Measurements from ENCODE around the gene EPN2. TPM values are rescaled to one million over a fixed set of nuclear protein-coding genes. Genes with fewer than 3 reads are reported as not detected.

EPN2 gene
- total RNA-seq, 1 experiment from 2014 or later: 57.8 TPM

DNA sequence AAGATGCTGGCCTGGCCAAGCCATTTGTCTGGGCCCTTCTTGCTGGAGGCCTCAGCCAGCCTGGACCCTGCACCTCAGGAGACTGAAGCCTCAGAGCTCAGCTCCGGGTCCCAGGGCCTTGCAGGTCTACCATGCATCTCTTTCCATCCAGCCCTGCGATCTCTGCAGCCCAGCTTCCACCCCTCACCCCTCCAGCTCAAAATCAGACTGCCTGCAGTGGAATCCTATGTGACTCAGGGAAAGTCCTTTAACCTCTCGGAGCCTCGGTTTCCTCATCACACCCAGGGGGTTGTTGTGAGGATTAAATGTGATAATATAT, 128.3 kb downstream of the EPN2 start:
- no peak overlapping the region for H2AK5ac ChIP-seq (ENCODE audit: insufficient read length, low read length)
- Mint-ChIP-seq H3K27me3 (ENCODE audit: low read depth) (peaks cover 5% of the 10 kb centered on the region; the same call in 1 of the 2 replicates), H3K36me3 (ENCODE audit: insufficient read depth in 1 of 3, low read depth in 3 of 3) (peaks cover 0 to 8% (median 7%) of the 10 kb centered on the region in 3 experiments; a peak in 4 of 7 replicates), H3K27ac (no peak overlapping the region; a peak in 1 of 7 replicates), H3K9me3 (no peaks in the 10 kb centered on the region; a peak in 1 of 5 replicates), H3K4me3 (no peak overlapping the region), H3K4me1 (peaks cover 22 to 30% of the 10 kb centered on the region in 2 experiments)
- no peaks in the 10 kb centered on the region for H3K79me1 ChIP-seq (ENCODE audit: insufficient read depth, low read depth, low read length, poor library complexity, severe bottlenecking)
- no peak overlapping the region for H3K18ac ChIP-seq (ENCODE audit: insufficient read length, low read depth, low read length)
- no peaks in the 10 kb centered on the region for H3K9me3 ChIP-seq (ENCODE audit: control insufficient read depth, low read depth, low read length)
- H2BK20ac ChIP-seq (ENCODE audit: low read depth, low read length, poor library complexity, severe bottlenecking): no peak overlapping the region
- H3K4me2 ChIP-seq (ENCODE audit: insufficient read depth, insufficient read length, low read length): no peak overlapping the region
- TF ChIP-seq, protein P1, sequence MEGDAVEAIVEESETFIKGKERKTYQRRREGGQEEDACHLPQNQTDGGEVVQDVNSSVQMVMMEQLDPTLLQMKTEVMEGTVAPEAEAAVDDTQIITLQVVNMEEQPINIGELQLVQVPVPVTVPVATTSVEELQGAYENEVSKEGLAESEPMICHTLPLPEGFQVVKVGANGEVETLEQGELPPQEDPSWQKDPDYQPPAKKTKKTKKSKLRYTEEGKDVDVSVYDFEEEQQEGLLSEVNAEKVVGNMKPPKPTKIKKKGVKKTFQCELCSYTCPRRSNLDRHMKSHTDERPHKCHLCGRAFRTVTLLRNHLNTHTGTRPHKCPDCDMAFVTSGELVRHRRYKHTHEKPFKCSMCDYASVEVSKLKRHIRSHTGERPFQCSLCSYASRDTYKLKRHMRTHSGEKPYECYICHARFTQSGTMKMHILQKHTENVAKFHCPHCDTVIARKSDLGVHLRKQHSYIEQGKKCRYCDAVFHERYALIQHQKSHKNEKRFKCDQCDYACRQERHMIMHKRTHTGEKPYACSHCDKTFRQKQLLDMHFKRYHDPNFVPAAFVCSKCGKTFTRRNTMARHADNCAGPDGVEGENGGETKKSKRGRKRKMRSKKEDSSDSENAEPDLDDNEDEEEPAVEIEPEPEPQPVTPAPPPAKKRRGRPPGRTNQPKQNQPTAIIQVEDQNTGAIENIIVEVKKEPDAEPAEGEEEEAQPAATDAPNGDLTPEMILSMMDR (conservative IDR thresholded peaks at IDR 0.05): no peak
- H3K23me2 ChIP-seq (ENCODE audit: insufficient read length, low read depth, low read length, poor library complexity, severe bottlenecking): no peaks in the 10 kb centered on the region
- H2BK12ac ChIP-seq (ENCODE audit: insufficient read length, low read depth, low read length): no peak overlapping the region
- H4K5ac ChIP-seq (ENCODE audit: insufficient read length, low read depth, low read length): no peak overlapping the region
- no peak overlapping the region for H3K23ac ChIP-seq (ENCODE audit: insufficient read length, low read depth, low read length)
- DNase-seq: no peak
- H4K8ac ChIP-seq (replicated peaks; ENCODE audit: insufficient read length, low read depth, low read length): no peak overlapping the region
- H3K9ac ChIP-seq (ENCODE audit: extremely low read depth, insufficient read length, low read length): no peak overlapping the region
- WGBS (ENCODE audit: extremely low coverage, insufficient read length, low lambda C conversion rate): no CpG with 5 or more reads among the region's 4 CpGs
- no peak overlapping the region for H3K4ac ChIP-seq (ENCODE audit: low read depth, low read length)
- no peak overlapping the region for H2BK5ac ChIP-seq (ENCODE audit: insufficient read length, low read length)
- no peaks in the 10 kb centered on the region for H3K79me2 ChIP-seq (ENCODE audit: insufficient read depth, low read length)
- no peaks in the 10 kb centered on the region for H3K4me1 ChIP-seq (ENCODE audit: insufficient read depth, low read length)
- no peak overlapping the region for H3K14ac ChIP-seq (ENCODE audit: insufficient read depth, low read length)
- H2AFZ ChIP-seq (ENCODE audit: low read length): no peak overlapping the region
- no peak overlapping the region for H2BK120ac ChIP-seq (ENCODE audit: low read depth, low read length, poor library complexity, severe bottlenecking)
- H4K91ac ChIP-seq (ENCODE audit: insufficient read length, low read depth, low read length): no peak overlapping the region
- no peak overlapping the region for H3K56ac ChIP-seq (ENCODE audit: insufficient read length, low read depth, low read length)
- no peak overlapping the region for H3K27ac ChIP-seq (ENCODE audit: insufficient read length, low read depth, low read length)
- no peaks in the 10 kb centered on the region for H3K27me3 ChIP-seq (ENCODE audit: insufficient read depth, low read length)
- H4K20me1 ChIP-seq (ENCODE audit: control insufficient read depth, insufficient read depth, insufficient read length): no peaks in the 10 kb centered on the region
- no peak overlapping the region for H3T11ph ChIP-seq (ENCODE audit: low read length)
- H2BK15ac ChIP-seq (ENCODE audit: low read depth, low read length): no peak overlapping the region

Data from H9 (cell line).